T-helper 17 cell (primary cell): ENCODE data around the gene ZFAND3. TPM values are rescaled to one million over a fixed set of nuclear protein-coding genes. Genes with fewer than 3 reads are reported as not detected.

ENCODE experiments used
- ATAC-seq: fragments of 150-1000 bp; cut with Tn5 transposase; 2 replicates; pipeline ENCODE4 v1.10.0; 2021; ENCODE audit warnings: mild to moderate bottlenecking, moderate library complexity
- DNase-seq, 3 donors: peaks; one replicate each; pipeline versions ENCODE4 v3.0.0 to v3.0.0-alpha.2; 2020 to 2021
- H3K9me3 ChIP-seq: one replicate; pipeline ENCODE4 v1.7.0; 2013; ENCODE audit warnings: low read length, mild to moderate bottlenecking; ENCODE audit not compliant: control insufficient read depth, poor library complexity, severe bottlenecking
- H3K27ac Mint-ChIP-seq: one replicate; pipeline ENCODE4 v1.8.0; 2022; ENCODE audit warnings: mild to moderate bottlenecking, moderate library complexity, mixed read lengths
- H3K27me3 Mint-ChIP-seq: one replicate; pipeline ENCODE4 v1.8.0; 2022; ENCODE audit warnings: mixed read lengths
- H3K36me3 Mint-ChIP-seq: one replicate; pipeline ENCODE4 v1.8.0; 2022; ENCODE audit warnings: low read depth, mixed read lengths
- H3K4me1 Mint-ChIP-seq: one replicate; pipeline ENCODE4 v1.8.0; 2022; ENCODE audit warnings: mild to moderate bottlenecking, mixed read lengths
- H3K4me3 Mint-ChIP-seq: one replicate; pipeline ENCODE4 v1.8.0; 2022; ENCODE audit warnings: mild to moderate bottlenecking, moderate library complexity, mixed read lengths
- total RNA-seq, 4 donors: library from RNA in 2 of 4; stranded (reverse) in 2 of 4; gene quantifications; one replicate each; pipeline ENCODE4 v1.2.3 and lab custom pipeline; 2022 to 2026

ZFAND3 gene
- total RNA-seq, 2 donors from 2014 or later, result 48.6 to 61.0 TPM

DNA sequence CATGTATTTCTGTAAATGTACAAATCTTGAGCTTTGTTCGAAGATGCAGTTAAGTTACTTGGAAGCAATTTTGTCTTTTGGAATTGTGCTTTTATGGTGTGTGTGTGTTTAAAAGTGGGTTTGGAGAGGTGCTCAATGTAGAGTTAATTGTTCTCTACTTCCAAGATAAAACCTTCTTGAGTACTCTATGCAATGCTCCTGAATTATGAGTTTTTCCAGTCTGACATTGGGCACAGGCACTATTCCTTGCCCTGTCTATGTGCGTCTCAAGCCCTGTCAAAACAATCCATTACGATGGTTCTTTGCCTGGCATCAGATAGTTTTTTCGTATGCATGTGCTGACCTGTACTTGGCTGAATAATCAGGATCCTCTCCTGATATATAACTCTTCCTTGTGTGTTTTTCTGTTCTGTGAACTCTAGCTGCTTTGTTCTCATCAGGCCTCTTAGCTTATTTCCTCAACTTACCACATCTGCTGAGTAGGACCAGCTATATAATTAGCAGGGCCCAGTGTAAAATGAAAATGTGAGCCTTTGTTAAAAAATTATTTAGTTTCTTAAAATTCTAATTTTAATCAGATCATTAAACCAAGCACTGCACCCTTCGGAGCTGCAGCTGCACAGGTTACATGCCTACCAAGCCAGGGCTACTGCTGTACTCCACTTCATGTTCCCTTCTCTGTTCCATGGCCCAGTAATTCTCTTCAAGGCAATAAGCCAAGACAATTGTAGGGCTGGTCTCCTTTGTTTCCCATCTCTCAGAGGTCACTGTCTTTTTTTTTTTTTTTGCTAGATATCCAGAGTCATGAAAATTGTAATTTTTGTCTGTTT is 160.1 kb downstream of the ZFAND3 start:
- DNase-seq (no peak), ATAC-seq (no peak)
- H3K4me3 Mint-ChIP-seq, result no peak overlapping the region
- H3K4me1 Mint-ChIP-seq, result peaks cover 46% of the 10 kb centered on the region
- H3K27me3 Mint-ChIP-seq, result no peaks in the 10 kb centered on the region
- H3K9me3 ChIP-seq, result no peaks in the 10 kb centered on the region
- peaks cover 2% of the 10 kb centered on the region for H3K36me3 Mint-ChIP-seq
- H3K27ac Mint-ChIP-seq, result peak overlapping the region; percentile 72

DNA sequence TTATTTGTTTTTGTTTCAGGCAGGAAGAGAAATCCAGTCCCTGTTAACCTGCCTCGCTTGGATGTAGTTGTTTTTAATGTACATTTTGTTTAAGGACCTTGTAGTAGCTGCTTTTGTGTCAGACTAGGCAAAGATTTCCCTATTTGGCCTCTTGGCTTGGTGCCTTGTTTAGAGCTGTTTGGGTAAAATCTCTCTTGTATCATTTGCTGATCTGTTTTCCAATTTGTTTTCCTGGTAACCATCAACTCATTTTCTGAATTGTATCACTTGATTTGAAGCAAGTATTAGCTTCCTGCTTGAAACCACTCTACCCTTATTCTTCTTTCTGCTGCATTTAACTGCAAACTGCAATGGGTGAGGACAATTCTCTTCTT is 160.7 kb downstream of the ZFAND3 start:
- DNase-seq, result no peak
- no peak overlapping the region for H3K4me3 Mint-ChIP-seq
- peaks cover 2% of the 10 kb centered on the region for H3K36me3 Mint-ChIP-seq
- no peak for ATAC-seq
- peaks cover 46% of the 10 kb centered on the region for H3K4me1 Mint-ChIP-seq
- H3K27me3 Mint-ChIP-seq, result no peaks in the 10 kb centered on the region
- no peaks in the 10 kb centered on the region for H3K9me3 ChIP-seq
- peak overlapping the region; percentile 72 for H3K27ac Mint-ChIP-seq

DNA sequence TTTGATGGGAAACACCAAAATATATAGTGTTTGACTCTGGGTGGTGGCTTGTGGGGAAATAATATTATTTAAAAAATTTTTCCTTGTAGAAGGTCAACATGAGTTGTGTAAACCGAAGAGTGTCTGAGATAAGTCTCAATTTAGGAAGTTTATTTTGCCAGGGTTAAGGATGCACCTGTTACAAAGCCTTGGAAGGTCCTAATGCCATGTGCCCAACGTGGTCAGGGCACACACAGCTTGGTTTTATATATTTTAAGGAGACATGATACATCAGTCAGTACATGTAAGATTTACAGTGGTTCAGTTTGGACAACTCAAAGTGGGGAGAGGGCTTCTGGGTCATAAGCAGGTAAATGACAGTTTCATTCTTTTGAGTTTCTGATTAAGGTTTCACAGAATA is 162.1 kb downstream of the ZFAND3 start:
- no peaks in the 10 kb centered on the region for H3K27me3 Mint-ChIP-seq
- ATAC-seq (no peak), DNase-seq (no peak)
- H3K4me1 Mint-ChIP-seq, result peaks cover 53% of the 10 kb centered on the region
- no peak overlapping the region for H3K27ac Mint-ChIP-seq
- peaks cover 2% of the 10 kb centered on the region for H3K36me3 Mint-ChIP-seq
- no peak overlapping the region for H3K4me3 Mint-ChIP-seq
- no peaks in the 10 kb centered on the region for H3K9me3 ChIP-seq

DNA sequence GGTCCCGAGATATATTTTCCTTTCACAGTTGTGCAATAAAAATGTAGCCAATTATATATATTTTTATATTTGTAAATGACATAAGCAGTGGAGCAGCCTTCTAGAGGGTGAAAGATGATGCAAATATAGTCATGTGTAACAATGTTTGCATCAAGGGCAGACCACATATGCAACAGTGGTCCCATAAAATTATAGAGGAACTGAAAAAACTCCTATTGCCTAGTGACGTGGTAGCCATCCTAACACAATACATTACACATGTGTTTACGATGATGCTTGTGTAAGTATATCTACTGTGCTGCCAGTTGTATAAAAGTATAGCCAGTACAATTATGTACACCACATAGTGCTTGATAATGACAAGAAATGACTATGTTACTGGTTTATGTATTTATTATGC is 162.8 kb downstream of the ZFAND3 start:
- DNase-seq (no peak), ATAC-seq (peak; percentile 23)
- Mint-ChIP-seq H3K4me1 (peaks cover 53% of the 10 kb centered on the region), H3K27ac (no peak overlapping the region), H3K4me3 (no peak overlapping the region), H3K27me3 (no peaks in the 10 kb centered on the region), H3K36me3 (peaks cover 2% of the 10 kb centered on the region)
- H3K9me3 ChIP-seq, result no peaks in the 10 kb centered on the region

DNA sequence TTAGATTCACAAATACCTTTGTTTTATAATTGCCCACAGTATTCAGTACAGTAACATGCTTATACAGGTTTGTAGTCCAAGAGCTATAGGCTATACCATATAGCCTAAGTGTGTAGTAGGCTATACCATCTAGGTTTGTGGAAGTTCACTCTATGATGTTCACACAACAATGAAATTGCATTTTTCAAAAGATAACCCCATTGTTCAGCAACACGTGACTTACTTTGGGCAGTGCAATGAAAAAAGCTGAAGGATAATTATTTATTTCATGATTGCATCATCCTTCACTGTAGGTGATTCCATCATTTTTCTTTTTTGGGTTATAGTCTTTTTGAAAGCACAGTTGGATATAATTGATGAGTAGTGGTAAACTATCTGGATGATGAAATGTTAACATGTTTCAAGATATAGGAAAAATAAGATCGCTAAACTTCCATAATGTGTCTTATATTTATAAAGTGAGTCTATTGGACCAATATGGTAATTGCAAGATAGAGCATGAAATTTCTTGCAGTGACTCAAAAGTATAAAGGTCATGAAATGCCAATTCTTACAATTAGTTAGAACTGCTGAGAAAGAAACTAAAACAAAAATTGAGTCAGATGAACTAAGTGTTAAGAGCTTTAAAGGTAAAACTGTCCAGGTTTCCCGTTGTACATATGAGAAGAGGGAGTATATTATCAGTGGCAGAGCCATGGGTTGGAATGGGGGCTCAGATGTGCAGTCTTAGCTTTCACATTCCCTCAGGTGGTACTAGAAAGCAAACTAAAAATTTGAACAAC is 164.4 kb downstream of the ZFAND3 start:
- ATAC-seq (no peak), DNase-seq (no peak)
- no peak overlapping the region for H3K4me3 Mint-ChIP-seq
- H3K9me3 ChIP-seq, result no peaks in the 10 kb centered on the region
- H3K4me1 Mint-ChIP-seq, result peaks cover 50% of the 10 kb centered on the region
- H3K27ac Mint-ChIP-seq, result no peak overlapping the region
- no peaks in the 10 kb centered on the region for H3K27me3 Mint-ChIP-seq
- no peaks in the 10 kb centered on the region for H3K36me3 Mint-ChIP-seq

DNA sequence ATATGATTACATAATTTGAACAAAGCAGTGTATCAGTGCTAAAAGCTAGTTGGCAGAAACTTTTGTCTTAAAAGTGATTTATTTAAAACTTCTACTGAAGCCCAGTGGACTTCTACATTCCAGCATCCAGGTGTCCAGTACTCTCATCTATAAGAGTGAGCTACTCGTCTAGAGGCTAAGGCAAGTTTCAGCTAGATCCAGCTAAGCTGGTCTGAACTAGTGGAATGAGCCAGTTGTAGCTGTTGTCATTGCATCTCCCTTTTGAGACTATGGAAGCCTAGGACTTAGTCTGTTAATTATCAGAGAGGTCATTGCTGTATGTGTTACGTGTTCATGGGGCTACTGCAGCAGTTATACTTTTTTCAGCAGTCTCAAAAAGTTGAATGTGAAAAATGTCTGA is 165.1 kb downstream of the ZFAND3 start:
- H3K27me3 Mint-ChIP-seq, result no peaks in the 10 kb centered on the region
- peaks cover 50% of the 10 kb centered on the region for H3K4me1 Mint-ChIP-seq
- H3K27ac Mint-ChIP-seq, result no peak overlapping the region
- H3K36me3 Mint-ChIP-seq, result no peaks in the 10 kb centered on the region
- no peak for ATAC-seq
- no peak for DNase-seq
- no peaks in the 10 kb centered on the region for H3K9me3 ChIP-seq
- H3K4me3 Mint-ChIP-seq, result no peak overlapping the region

DNA sequence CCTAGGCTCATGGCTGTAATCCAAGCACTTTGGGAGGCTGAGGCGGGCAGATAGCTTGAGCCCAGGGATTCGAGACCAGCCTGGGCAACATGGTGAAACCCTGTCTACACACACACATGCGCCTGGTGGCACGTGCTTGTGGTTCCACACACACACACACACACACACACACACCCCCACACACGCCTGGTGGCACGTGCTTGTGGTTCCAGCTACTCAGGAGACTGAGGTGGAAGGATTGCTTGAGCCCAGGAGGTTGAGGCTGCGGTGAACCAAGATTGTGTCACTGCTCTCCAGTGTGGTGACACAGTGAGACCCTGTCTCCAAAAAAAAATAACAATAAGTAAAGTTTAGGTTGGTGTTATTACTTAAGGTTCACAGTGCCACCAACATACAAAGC is 165.8 kb downstream of the ZFAND3 start:
- Mint-ChIP-seq H3K4me3 (no peak overlapping the region), H3K4me1 (peaks cover 46% of the 10 kb centered on the region), H3K36me3 (no peaks in the 10 kb centered on the region), H3K27ac (no peak overlapping the region), H3K27me3 (no peaks in the 10 kb centered on the region)
- no peaks in the 10 kb centered on the region for H3K9me3 ChIP-seq
- ATAC-seq, result peak; percentile 59
- DNase-seq, result no peak

DNA sequence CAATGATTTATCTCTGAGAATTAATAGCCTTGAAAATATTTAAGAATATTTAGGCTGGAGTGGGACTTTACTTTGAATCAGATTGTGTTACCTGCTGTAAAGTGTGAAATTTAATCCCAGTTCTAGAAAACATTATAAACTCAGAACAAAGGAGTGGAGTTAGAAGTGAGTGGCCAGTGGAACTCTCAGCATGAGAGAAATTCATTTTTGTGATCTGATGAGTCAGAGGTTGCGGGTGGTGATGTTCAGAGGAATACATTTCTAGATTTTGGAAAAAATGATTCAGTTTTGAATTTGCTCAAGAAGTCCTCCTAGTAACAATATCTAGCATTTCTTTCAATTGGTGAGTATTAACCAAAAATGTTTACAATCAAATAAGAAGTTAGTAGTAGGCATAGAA is 167.5 kb downstream of the ZFAND3 start:
- Mint-ChIP-seq H3K27me3 (no peaks in the 10 kb centered on the region), H3K27ac (no peak overlapping the region), H3K4me1 (peaks cover 36% of the 10 kb centered on the region), H3K36me3 (no peaks in the 10 kb centered on the region), H3K4me3 (no peak overlapping the region)
- ATAC-seq (no peak), DNase-seq (no peak)
- no peaks in the 10 kb centered on the region for H3K9me3 ChIP-seq

DNA sequence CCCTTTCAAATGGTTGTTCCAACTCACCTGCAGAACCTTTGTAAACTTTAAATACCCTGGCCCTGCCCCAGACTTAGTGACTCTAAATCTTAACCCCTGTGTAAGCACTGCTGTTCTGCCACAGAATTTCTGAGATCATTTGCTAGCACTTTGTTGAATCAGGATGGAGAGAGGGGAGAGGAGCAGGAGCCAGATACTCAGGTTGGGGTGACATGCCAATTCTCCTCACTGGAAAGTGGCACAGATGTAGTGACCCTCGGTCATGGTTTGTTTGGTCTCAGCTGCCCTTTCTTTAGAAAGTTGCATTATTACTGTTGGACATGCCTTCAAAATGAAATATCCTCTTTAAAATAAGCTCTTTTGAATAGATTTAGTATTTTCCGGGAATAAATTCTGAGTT is 168.0 kb downstream of the ZFAND3 start:
- no peaks in the 10 kb centered on the region for H3K36me3 Mint-ChIP-seq
- H3K4me3 Mint-ChIP-seq, result no peak overlapping the region
- H3K27me3 Mint-ChIP-seq, result no peaks in the 10 kb centered on the region
- no peaks in the 10 kb centered on the region for H3K9me3 ChIP-seq
- DNase-seq (no peak), ATAC-seq (no peak)
- peaks cover 36% of the 10 kb centered on the region for H3K4me1 Mint-ChIP-seq
- H3K27ac Mint-ChIP-seq, result no peak overlapping the region

DNA sequence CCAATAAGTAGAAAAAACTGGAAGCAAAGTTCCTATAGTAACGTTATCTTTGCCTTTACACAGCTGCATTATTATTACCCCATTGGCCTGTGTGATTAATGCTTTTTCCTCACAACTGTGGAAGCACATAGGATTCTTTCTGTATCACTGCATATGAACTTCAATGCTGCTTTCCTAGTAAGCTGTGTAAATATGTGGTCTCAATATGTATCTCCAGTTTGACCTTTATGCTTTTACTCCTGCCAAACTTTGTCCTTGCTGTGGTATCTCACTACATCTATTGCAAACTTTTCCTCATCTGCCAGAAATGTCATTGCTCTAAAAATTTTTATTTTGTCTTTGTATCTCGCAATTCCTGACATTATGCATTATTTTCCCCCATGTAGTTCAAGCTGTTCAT is 168.6 kb downstream of the ZFAND3 start:
- H3K4me3 Mint-ChIP-seq, result no peak overlapping the region
- H3K36me3 Mint-ChIP-seq, result no peaks in the 10 kb centered on the region
- ATAC-seq (no peak), DNase-seq (no peak)
- H3K27ac Mint-ChIP-seq, result no peak overlapping the region
- no peaks in the 10 kb centered on the region for H3K9me3 ChIP-seq
- H3K4me1 Mint-ChIP-seq, result peaks cover 39% of the 10 kb centered on the region
- no peaks in the 10 kb centered on the region for H3K27me3 Mint-ChIP-seq

DNA sequence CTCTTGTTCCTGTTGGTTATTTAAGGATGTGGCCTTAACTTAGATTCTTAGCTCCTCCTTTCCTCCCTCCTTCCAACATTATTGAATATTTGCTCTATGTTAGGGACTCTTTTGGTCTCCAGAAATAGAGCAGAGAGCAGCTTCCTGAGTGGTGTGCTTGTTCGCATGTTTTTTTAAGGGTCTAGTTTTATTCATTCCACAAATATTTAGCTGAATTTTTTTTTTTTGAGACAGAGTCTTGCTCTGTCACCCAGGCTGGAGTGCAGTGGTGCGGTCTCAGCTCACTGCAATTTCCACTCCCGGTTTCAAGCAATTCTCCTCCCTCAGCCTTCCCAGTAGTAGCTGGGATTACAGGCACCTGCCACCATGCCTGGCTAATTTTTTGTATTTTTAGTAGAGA is 169.2 kb downstream of the ZFAND3 start:
- ATAC-seq (no peak), DNase-seq (no peak)
- no peaks in the 10 kb centered on the region for H3K9me3 ChIP-seq
- no peaks in the 10 kb centered on the region for H3K36me3 Mint-ChIP-seq
- H3K27me3 Mint-ChIP-seq, result no peaks in the 10 kb centered on the region
- H3K4me1 Mint-ChIP-seq, result peaks cover 37% of the 10 kb centered on the region
- no peak overlapping the region for H3K4me3 Mint-ChIP-seq
- no peak overlapping the region for H3K27ac Mint-ChIP-seq

DNA sequence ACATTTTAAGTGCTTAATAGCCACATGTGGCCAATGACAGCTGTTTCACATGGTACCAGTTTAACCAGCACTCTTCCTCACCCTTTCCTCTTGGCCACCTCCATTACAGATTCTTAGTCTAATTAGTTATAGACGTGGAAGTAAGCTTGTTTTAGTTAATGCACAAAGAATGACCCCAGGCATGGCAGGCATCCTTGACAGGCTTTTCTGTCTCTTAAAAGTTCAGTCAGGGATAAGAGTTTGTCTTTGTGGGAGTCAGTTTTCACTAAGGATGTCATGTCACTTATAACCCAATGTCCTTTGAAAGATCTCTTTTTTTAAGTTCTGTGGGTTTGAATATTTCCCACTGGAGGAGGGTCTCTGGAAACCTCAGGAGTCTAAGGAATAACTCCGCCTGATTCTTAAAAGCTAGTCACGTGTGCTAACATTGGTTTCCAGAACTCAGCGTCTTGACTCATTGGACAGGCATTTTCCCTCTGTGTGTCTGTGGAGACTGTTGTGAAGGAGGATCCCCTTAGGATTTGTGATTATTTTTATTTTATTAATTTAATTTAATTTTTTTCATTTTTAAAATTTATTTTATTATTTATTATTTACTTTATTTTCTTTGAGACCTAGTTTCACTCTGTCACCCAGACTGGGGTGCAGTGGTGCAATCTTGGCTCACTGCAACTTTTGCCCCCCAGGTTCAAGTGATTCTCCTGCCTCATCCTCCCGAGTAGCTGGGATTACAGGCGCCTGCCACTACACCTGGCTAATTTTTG is 171.4 kb downstream of the ZFAND3 start:
- H3K9me3 ChIP-seq, result no peaks in the 10 kb centered on the region
- ATAC-seq (no peak), DNase-seq (no peak)
- H3K4me1 Mint-ChIP-seq, result peaks cover 31% of the 10 kb centered on the region
- no peaks in the 10 kb centered on the region for H3K27me3 Mint-ChIP-seq
- no peaks in the 10 kb centered on the region for H3K36me3 Mint-ChIP-seq
- no peak overlapping the region for H3K4me3 Mint-ChIP-seq
- H3K27ac Mint-ChIP-seq, result no peak overlapping the region

DNA sequence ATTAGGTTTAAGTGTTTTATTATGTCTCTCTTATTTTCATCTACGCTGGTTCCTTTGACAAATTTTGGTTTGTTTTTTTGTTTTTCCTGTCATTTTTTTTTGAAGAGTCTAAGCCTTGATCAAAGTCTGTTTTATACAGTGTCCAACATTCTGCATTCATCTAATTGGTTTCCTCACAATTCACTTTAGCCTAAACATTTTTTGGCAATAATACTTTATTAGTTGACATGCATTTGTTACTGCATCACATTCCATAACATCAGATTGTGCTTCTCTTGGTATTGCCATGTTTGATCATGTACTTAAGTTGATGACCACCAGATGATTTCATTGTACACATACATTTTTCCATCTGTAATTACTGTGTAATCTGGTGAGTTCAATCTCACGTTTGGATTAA is 173.2 kb downstream of the ZFAND3 start:
- H3K27ac Mint-ChIP-seq, result no peak overlapping the region
- no peak for ATAC-seq
- no peak overlapping the region for H3K4me3 Mint-ChIP-seq
- H3K36me3 Mint-ChIP-seq, result no peaks in the 10 kb centered on the region
- no peak for DNase-seq
- H3K27me3 Mint-ChIP-seq, result no peaks in the 10 kb centered on the region
- peaks cover 29% of the 10 kb centered on the region for H3K4me1 Mint-ChIP-seq
- no peaks in the 10 kb centered on the region for H3K9me3 ChIP-seq
